HK-2 (cell line): ENCODE results near the gene GARIN3.
"Not testable (repeated sequence)": the region's sequence is repeated elsewhere in the genome, so short reads cannot be mapped to it uniquely, and the experiment has no call there.

Source experiments
- DNase-seq: peaks from one replicate; pipeline ENCODE4 v3.0.0-alpha.2; 2018; ENCODE audit not compliant: unreplicated experiment

Gene GARIN3

DNA sequence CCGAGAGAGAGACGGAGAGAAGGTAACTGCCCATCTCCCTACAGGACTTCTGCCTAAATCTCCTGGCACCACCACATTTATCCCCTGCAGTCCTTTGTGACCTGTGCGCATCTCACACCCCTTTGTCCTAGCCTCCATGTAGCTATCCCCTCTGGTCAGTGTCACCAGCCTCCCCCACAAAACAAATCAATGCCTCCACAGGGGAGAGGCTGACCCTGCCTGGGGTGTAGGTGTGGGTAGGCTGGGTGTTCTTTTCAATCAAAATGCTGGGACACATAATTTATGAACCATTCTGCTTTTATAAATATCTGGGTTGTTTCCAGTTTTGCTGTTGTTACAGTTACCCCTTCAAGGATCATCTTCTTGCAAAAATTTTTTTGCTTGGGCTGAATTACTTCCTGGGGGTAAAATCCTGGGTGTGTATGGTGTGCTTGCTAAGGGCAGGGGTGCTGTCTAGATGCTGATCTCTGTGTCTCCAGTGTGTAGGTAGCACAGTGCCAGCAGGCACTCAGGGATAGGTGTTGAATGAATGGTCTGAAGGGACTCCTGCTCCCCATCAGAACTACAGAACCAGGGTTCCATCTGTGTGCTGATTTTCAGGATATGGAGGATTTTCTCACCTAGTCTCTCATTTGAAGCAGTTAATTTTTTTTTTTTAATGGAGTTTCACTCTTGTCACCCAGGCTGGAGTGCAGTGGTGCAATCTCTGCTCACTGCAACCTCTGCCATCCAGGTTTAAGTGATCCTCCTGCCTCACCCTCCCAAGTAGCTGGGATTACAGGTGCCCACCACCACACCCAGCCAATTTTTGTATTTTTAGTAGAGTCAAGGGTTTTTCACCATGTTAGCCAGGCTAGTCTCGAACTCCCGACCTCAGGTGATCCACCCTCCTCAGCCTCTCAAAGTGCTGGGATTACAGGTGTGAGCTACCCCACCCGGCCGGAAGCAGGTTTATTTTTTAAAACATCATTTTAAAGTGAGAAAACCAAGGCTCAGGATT, at the start of gene GARIN3:
Gene GARIN3, minus strand, starts transcription at position 51 of the 1,000 bp plus-strand sequence. CDS start 96 bp downstream, outside the sequence.
- no peak for DNase-seq

DNA sequence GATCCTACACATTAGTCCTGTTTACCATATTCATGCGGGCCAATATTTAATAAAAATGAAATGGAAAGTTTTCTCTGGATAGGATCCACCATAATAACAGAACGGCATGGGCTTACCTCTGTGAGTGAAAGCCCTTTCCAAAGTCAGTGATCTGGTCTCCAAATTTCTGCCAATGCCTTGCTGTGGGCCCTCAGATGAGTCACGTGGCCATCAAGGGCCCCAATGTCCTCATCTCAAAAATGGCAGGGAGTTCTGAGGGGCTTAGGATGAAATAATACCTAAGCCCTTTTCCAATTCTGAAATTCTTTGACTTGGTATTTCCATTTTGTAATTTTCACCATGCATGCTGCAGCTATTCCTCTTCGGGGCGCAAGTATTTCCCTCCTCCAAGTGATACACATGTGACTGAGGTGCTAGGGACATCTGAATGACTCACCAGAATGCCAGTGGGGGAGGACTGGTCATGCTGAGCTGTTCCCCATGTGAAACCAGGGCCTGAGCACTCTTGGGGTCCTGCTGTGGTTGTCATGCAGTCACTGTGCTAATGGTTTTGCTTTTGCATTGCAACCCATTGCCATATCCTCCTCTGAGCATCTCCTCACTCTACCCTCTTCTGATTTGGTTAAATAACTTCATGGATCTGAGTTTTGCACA, 49.6 kb upstream of the GARIN3 start:
- DNase-seq, result no peak

DNA sequence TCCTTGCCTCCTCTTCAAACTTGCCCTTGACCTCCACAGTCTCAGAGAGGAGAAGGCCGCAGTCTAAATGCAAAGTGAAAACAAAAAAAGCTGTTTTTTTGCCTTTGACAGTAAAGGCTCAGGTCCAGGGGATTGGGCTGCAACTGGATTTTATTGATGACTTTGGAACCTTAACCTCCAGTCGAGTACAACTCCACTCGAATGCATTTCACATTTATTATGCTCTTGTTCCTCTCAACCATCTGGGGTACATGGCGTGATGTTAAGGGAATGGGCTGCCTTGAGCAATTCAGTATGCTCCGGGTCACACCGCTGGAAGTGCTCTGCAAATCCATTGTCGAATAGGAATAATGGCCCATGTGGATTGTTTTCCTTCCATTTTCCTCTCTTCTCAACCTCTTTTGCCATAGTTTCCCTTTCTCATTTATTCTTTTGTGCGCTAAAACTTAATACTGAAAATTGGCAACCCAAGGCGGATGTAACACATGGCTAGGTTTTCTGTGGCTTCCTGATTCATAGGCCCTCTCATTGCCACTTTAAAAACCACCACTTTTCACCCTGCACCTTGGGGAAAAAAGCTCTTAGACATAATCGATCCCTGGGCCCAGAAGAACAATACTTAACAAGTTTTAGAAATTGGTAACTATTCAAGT, 48.9 kb upstream of the GARIN3 start:
- DNase-seq, result no peak

DNA sequence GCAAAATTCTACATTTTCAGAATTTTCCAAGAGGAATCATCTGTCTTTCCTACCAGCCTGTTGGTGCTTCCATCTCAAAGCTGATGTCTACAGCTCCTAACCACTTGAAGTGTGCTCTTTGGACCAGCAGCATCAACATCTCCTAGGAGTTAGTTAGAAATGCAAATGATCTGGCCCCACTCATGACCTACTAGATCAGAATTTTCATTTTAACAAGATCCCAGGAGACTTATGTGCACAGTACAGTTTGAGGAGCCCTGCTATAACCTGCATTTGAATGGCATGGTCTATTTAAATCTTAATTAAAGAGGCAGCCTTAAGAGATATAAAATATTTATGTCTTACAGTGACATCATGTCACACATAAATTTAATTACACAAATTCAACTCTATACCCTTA, 48.4 kb upstream of the GARIN3 start:
- DNase-seq, result no peak

DNA sequence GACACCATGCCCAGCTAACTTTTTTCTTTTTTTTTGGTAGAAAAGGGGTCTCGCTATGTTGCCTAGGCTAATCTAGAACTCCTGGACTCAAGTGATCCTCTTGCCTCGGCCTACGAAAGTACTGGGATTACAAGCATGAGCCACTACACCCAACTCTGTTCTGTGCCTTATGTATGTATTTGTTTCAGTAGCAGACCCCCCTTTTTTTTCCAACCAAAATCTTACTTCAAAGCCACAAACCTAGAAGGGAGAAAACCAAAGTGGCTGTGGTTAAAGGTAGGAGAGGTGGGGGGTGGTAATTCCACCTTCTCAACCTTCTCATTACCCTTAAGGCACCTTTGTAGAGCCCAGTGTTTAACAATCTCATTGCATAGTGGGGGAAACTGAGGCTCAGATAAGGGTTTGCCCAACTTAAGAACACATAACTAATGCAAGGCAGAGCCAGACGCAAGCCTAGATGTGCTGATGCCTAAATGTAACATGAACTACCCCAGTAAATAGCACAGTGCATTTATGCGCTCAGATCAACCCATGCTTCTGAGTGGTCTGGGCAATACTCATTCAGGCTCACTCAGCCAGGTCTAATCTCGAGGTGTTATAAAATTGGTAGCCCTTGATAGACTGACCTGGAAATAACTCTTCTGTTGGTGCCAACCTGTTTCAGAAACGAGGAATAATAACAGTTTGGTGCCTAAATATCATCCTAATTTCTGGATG, 47.6 kb upstream of the GARIN3 start:
- DNase-seq, result no peak

DNA sequence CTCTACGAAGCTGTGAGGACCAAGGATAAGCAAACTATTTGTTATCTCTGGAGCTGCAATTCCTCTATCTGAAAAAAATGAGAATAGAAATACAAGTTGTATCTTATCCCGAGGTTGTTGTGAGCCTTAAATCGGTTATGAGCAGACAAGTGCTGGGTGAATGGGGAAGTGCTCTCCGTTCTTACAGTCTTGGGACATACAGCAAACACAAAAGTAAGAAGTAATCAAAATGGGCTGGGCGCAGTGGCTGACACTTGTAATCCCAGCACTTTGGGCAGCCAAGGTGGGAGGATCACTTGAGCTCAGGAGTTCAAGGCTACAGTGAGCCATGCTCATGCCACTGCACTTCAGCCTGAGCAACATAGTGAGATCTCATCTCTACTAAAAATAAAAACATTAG, 46.2 kb upstream of the GARIN3 start:
- DNase-seq, result no peak

DNA sequence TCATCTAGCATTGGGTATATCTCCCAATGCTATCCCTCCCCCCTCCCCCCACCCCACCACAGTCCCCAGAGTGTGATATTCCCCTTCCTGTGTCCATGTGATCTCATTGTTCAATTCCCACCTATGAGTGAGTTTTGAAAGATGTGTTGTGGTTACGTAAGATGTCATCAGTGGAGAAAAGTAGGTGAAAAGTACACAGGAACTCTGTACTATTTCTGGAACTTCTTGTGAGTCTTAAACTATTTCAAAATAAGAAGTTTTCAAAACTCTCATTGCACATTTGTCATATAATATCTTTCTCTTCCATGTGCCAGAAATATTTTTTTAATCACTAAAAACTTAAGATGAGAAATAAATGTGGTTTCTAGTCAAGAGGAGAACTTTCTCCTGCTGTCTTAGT, 44.6 kb upstream of the GARIN3 start:
- DNase-seq, result not testable (repeated sequence)

DNA sequence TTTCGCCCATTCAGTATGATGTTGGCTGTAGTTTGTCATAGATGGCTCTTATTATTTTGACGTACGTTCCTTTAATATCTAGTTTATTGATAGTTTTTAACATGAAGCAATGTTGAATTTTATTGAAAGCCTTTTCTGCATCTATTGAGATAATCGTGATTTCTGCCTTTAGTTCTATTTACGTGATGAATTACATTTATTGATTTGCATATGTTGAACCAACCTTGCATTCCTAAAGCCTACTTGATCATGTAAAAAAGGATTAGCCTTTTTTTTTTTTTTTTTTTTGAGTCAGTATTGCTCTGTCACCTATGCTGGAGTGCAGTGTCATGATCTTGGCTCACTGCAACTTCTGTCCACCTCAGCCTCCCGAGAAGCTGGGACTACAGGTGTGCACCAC, 39.6 kb upstream of the GARIN3 start:
- no peak for DNase-seq

DNA sequence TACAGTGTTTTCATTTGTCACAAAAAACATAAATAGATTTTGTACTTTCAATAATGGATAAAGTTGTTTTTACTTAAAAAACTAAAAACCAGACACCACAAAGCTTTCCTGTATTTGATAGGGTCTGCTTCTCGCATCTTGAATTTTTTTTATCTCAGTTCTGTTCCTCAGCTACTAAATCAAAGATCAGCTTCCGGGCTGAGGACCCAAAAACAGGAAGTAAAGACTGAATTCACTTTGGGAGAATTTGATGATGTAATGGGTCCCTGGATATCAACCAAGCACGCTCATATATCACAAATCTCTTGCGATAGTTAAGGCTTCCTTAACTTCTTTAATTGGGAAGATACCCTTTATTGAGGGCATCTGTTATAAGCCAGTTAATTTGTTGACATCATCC, 38.7 kb upstream of the GARIN3 start:
- no peak for DNase-seq

DNA sequence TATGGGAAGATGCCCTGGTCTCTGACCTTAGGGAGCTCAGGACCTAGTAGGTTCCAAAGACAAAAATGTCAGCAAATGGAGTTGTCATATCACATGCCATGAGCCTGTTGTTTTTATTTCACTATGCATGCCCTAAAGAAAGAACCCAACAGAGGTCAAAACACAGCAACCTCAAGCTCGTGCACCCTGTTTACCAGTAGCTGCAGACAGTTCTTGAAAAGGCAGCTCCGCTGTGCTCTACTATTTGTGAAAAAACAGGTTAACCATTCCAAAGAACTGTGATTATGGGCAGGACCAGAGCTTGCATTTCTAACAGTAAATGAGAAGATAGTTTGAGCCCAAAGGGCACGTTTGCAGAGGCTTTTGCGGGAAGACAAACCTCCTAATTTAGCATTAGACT, 37.4 kb upstream of the GARIN3 start:
- no peak for DNase-seq

DNA sequence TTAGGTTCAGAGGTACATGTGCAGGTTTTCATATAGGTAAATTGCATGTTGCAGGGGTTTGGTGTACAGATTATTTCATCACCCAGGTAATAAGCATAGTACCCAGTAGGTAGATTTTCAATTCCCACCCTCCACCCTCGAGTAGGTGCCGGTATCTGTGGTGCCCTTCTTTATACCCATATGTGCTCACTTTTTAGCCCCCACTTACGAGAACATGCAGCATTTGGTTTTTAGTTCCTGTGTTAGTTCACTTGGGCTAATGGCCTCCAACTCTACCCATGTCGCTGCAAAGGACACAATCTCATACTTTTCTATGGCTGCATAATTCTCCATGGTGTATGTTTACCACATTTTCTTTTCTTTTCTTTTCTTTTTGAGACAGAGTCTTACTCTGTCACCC, 35.8 kb upstream of the GARIN3 start:
- no peak for DNase-seq

DNA sequence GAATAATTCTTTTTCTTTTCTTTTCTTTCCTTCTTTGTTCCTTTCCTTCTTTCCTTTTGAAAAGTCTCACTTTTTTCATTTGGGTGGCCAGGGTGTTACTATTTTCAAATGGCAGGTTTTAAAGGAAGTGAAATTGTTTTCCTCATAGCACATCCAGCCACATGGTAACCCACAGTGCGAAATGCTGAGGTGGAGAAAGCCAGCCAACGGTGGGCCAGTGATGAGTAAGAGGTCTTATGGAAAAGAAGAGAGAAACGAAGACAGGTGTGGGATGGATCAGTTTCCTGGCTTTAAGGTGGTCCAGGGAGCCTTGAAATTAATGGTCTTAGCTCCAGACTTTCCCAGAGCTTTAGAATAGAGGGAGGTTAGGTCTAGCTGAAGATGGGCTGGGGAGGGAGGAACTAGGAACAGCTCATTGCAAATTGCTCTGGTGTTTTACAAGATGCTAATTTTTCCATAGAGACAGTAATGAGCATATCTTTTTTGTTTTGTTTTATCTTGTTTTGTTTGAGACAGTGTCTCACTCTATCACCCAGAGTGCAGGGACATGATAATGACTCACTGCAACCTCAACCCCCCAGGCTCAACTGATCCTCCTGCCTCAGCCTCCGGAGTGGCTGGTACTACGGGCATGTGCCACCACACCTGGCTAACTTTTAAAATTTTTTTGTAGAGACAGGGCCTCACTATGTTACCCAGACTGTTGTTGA, 32.4 kb upstream of the GARIN3 start:
- no peak for DNase-seq

DNA sequence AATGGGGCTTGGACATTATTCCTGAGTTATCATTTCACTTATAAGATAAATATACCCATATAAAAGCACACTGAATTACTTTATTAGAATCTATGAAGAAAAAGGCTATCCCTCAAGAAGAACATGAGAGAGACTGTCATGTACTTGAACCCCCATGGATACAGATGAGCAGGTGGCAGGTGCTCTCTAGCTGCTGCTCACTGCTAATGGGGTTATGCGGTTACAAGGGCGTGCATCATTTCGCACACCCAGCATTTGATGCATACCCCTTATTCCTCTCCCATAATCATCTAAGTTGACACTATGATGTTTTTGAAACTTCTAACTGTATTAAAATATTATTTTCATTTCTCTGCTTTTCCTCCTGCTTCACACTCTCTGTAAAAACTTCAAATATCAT, 31.0 kb upstream of the GARIN3 start:
- no peak for DNase-seq

DNA sequence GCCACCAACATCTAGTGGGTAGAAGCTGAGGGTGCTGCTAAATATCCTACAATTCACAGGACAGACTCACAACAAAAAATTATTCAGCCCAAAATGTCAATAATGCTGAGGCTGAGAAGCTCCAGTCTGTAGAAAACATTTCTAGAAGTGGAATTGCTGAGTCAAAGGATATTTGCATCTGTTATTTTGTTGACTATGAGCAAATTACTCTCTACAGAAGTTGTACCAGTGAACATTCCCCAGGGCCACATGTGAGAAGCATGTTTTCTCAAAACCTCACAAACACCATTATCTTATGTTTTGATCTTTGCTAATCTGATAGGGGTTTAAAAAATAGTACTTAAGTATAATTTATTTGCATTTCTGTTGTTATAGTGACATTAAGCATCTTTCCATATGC, 30.0 kb upstream of the GARIN3 start:
- DNase-seq, result no peak

DNA sequence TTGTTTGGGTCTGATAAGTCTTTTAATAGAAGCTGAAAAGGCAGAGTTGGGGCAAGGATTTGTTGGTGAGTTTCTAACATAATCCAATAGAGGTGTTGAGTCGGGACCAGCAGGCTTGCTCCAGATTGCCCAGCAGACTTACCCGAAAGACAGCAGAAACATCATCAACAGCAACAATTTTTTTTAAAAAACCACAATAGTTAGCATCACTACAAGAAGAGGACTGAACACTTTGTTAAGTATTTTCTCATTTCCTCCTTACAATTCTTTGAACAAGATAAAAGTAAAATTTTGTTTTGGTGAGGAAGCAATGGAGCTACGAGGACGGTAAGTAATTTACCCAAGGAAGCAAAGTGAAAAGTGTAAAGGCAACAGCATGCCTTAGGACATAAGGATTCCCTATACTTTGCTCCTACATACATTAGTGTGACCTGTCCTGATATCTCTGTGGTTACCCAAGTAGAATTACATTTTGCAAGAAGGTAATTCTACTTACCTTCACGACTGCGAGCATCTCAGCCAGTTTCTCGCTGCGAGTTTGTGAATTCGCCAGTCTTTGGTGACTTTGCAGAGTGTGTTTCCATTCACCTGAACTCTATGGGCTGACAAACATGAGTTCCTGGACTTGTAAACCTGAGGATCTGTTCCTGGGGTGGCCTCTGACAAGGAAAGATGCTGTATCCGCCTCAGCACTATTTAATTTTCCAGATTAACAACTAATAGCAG, 27.8 kb upstream of the GARIN3 start:
- DNase-seq, result no peak

DNA sequence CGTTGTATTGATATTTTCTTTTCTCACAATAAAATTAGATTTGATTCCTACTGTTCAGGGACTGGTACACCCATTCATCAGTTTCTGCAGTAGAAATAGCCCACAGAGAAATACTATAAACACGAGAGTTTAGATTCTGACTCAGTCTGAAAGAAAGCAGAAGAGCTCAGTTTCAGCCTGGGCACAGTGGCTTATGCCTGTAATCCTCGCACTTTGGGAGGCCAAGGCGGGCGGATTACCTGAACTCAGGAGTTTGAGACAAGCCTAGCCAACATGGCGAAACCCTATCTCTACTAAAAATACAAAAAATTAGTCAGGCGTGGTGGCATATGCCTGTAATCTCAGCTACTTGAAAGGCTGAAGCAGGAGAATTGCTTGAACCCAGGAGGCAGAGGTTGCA, 23.2 kb upstream of the GARIN3 start:
- DNase-seq, result no peak

DNA sequence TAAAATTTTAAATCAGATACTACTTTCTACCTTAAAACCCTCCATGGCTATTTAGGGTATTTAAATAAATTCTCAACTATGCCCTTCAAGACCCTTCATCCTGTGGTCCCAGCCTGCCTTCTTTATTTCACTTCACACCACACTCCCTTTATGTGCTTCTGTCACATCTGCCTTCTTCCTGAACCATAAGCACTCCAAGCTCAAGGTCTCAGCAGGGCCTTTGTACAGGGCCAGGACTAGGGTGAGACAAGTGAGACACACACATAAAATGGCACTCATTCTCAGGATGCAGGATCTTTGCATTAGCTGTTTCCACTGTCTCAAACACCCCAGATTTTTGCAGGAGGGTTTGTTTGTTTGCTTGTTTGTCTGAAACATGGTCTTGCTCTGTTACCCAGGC, 22.2 kb upstream of the GARIN3 start:
- no peak for DNase-seq

DNA sequence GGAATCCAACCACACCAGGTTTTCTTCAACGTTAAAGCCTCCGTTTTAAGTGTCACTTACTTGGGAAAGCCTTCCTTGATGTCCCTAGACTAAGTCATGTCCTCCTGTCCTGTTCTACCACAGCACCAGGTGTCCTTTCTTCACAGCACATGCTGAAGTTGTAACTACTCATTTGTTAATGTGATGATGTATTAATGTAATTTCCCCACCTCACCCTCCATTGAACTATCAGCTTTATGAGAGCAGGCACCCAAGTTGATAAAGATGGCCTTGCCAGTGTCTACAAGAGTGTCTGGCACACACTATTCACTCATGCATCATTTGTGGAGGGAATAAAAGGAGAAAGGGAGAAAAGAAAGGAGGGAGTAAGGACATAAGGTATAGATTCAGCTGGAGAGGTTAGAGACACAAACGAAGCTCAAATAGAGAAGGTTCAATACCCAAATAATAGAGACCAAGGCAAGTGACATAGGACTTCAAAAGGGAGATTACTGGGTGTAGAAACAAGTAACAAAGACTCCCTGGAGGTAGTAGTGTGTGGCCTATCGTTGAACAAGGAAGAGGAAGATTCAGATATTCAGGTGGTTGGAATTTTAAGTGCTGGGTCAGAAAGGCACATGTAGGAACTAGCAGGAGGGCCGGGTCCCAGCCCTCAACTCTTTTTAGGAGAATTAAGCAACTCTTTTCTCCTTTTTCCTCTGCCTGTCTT, 21.1 kb upstream of the GARIN3 start:
- no peak for DNase-seq

DNA sequence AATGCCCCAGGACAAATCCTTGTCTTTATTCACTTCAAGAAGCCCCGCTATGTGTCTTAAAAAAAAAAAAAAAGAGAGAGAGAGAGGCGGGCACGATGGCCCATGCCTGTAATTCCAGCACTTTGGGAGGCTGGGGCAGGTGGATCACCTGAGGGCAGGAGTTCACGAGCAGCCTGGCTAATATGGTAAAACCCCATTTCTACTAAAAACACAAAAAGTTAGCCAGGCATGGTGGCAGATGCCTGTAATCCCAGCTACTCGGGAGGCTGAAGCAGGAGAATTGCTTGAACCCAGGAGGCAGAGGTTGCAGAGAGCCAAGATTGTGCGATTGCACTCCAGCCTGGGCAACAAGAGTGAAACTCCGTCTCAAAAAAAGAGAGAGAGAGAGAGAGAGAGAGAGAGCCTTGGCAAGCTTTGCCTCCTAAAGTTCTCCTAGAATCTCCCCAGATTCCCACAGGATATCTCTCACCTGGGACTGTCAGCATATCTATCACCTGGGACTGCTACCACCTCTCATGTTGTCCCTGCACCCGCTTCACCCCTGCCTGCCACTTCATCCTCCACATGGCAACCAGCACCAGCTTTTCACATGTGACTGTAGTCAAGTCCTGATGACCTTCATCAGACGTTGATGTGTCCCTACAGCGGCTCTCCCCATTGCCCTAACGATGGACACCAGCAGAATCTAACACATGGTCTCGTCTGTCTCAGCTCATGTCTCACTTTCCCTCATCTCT, 20.4 kb upstream of the GARIN3 start:
- no peak for DNase-seq
